Measurements from ENCODE around the gene OR52H1.

Gene OR52H1

GRCh38 chr11:5531053-5531831, 17.1 kb downstream of the OR52H1 start:
- DNase-seq, result no peak

- no peak for DNase-seq
These were observed 19.8 kb downstream of the OR52H1 start for GRCh38 chr11:5528495-5528894.

- no peak for DNase-seq
These were observed 20.6 kb downstream of the OR52H1 start for GRCh38 chr11:5527716-5528115.

- no peak for DNase-seq
These were observed 23.6 kb downstream of the OR52H1 start for GRCh38 chr11:5524756-5525155.

GRCh38 chr11:5522308-5522707, 26.0 kb downstream of the OR52H1 start:
- no peak for DNase-seq

GRCh38 chr11:5521540-5521939, 26.8 kb downstream of the OR52H1 start:
- no peak for DNase-seq

GRCh38 chr11:5516599-5516998, 31.7 kb downstream of the OR52H1 start, which contains the start of gene UBQLNL:
Gene UBQLNL (minus strand): TSS chr11:5516699. CDS start chr11:5516441, 258 bp downstream.
- DNase-seq, result no peak

GRCh38 chr11:5514841-5515240, 33.5 kb downstream of the OR52H1 start:
- DNase-seq, result no peak

GRCh38 chr11:5509803-5510202, 38.5 kb downstream of the OR52H1 start, which contains the start of gene UBQLN3:
Gene UBQLN3 (minus strand): TSS chr11:5509957. CDS start chr11:5509558, 399 bp downstream.
- no peak for DNase-seq

- DNase-seq, result no peak
These were observed 39.7 kb downstream of the OR52H1 start for GRCh38 chr11:5508605-5509004.

- no peak for DNase-seq
These were observed 40.4 kb downstream of the OR52H1 start for GRCh38 chr11:5507933-5508305.

GRCh38 chr11:5507177-5507932, 41.0 kb downstream of the OR52H1 start:
- DNase-seq, result no peak

GRCh38 chr11:5505363-5506048, 42.8 kb downstream of the OR52H1 start:
- no peak for DNase-seq

GRCh38 chr11:5504403-5504921, 43.9 kb downstream of the OR52H1 start:
- DNase-seq, result no peak

GRCh38 chr11:5500393-5500801, 47.9 kb downstream of the OR52H1 start:
- DNase-seq, result no peak

GRCh38 chr11:5499671-5500070, 48.7 kb downstream of the OR52H1 start:
- no peak for DNase-seq

All from activated CD8-positive, alpha-beta memory T cell treated with anti-CD3 and anti-CD28 coated beads, Interleukin-2, amount 50 U/mL, for 48 hours (primary cell).